WTC11 (cell line): ENCODE measurements around the gene APLN. TPM values are rescaled to one million over a fixed set of nuclear protein-coding genes. Genes with fewer than 3 reads are reported as not detected.

Experiments
- ATAC-seq: fragments of 200-7000 bp; cut with Tn5 transposase; 2 replicates; pipeline ENCODE4 v1.10.0; 2021; ENCODE audit warnings: mild to moderate bottlenecking, moderate library complexity
- CTCF ChIA-PET: fragments of 300-600 bp; sonication (Branson Sonifier 250); formaldehyde crosslinking; loops from one replicate; lab custom pipeline; 2021; ENCODE audit warnings: antibody characterized with exemption; lab: Charles Lee
- POLR2A ChIA-PET: fragments of 350-600 bp; sonication (Branson Sonifier 250); formaldehyde crosslinking; loops from one replicate; lab custom pipeline; 2021; ENCODE audit warnings: antibody characterized with exemption; lab: Charles Lee
- DNase-seq: peaks from one replicate; pipeline ENCODE4 v3.0.0; 2021; ENCODE audit warnings: low spot score
- H3K27ac Mint-ChIP-seq: 2 replicates; pipeline ENCODE4 v1.8.0; 2021; ENCODE audit warnings: mixed read lengths
- H3K27me3 Mint-ChIP-seq: 2 replicates; pipeline ENCODE4 v1.8.0; 2021; ENCODE audit warnings: low read depth, mild to moderate bottlenecking, moderate library complexity, mixed read lengths
- H3K36me3 Mint-ChIP-seq: 2 replicates; pipeline ENCODE4 v1.8.0; 2021; ENCODE audit warnings: mixed read lengths
- H3K4me1 Mint-ChIP-seq: 2 replicates; pipeline ENCODE4 v1.8.0; 2022; ENCODE audit warnings: mixed read lengths
- H3K4me3 Mint-ChIP-seq: 2 replicates; pipeline ENCODE4 v1.8.0; 2021; ENCODE audit warnings: mild to moderate bottlenecking, moderate library complexity, mixed read lengths
- H3K9me3 Mint-ChIP-seq: 2 replicates; pipeline ENCODE4 v1.8.0; 2021; ENCODE audit warnings: mixed read lengths
- ATF2 ChIP-seq: sonication (generic); formaldehyde crosslinking; IDR thresholded peaks from 2 replicates; pipeline ENCODE4 v1.8.1; 2022; ENCODE audit warnings: low read depth, missing genetic modification reagents, borderline replicate concordance
- CTCF ChIP-seq: fragments of 200-600 bp; IDR thresholded peaks from 2 replicates; pipeline ENCODE4 v1.8.0; 2022; ENCODE audit warnings: antibody characterized with exemption
- E2F4 ChIP-seq: sonication (generic); formaldehyde crosslinking; IDR thresholded peaks from 2 replicates; pipeline ENCODE4 v1.8.1; 2022; ENCODE audit warnings: low read depth, mild to moderate bottlenecking, moderate library complexity, missing genetic modification reagents, borderline replicate concordance
- EMX1 ChIP-seq: fragments of 250-450 bp; sonication (Bioruptor Pico); IDR thresholded peaks from 2 replicates; pipeline ENCODE4 v1.8.0; 2021; ENCODE audit warnings: mild to moderate bottlenecking
- ESRRA ChIP-seq: sonication (generic); formaldehyde crosslinking; IDR thresholded peaks from 2 replicates; pipeline ENCODE4 v1.8.1; 2022; ENCODE audit warnings: mild to moderate bottlenecking, missing genetic modification reagents, borderline replicate concordance
- FOXP1 ChIP-seq: sonication (generic); formaldehyde crosslinking; IDR thresholded peaks from 2 replicates; pipeline ENCODE4 v1.8.0; 2022; ENCODE audit warnings: missing genetic modification reagents, mild to moderate bottlenecking, moderate library complexity, borderline replicate concordance
- GABPB1 ChIP-seq: sonication (generic); formaldehyde crosslinking; IDR thresholded peaks from 2 replicates; pipeline ENCODE4 v1.8.1; 2023; ENCODE audit warnings: mild to moderate bottlenecking, missing genetic modification reagents
- GRHL2 ChIP-seq: fragments of 250-450 bp; sonication (Bioruptor Pico); IDR thresholded peaks from 2 replicates; pipeline ENCODE4 v1.8.0; 2022; ENCODE audit warnings: mild to moderate bottlenecking, moderate library complexity; ENCODE audit not compliant: insufficient replicate concordance, severe bottlenecking
- GTF2I ChIP-seq: fragments of 250-450 bp; sonication (Bioruptor Pico); conservative IDR thresholded peaks from 2 replicates; pipeline ENCODE4 v1.4.0; 2021; ENCODE audit warnings: mild to moderate bottlenecking
- IRF1 ChIP-seq: sonication (generic); formaldehyde crosslinking; IDR thresholded peaks from 2 replicates; pipeline ENCODE4 v1.8.0; 2023; ENCODE audit warnings: missing genetic modification reagents
- JUN ChIP-seq: sonication (generic); formaldehyde crosslinking; IDR thresholded peaks from 2 replicates; pipeline ENCODE4 v1.8.0; 2023; ENCODE audit warnings: mild to moderate bottlenecking, missing genetic modification reagents
- KAT7 ChIP-seq: sonication (generic); formaldehyde crosslinking; IDR thresholded peaks from 2 replicates; pipeline ENCODE4 v1.8.1; 2023; ENCODE audit warnings: missing genetic modification reagents, mild to moderate bottlenecking, borderline replicate concordance
- NR2C2 ChIP-seq: sonication (generic); formaldehyde crosslinking; IDR thresholded peaks from 2 replicates; pipeline ENCODE4 v1.8.0; 2022; ENCODE audit warnings: mild to moderate bottlenecking, missing genetic modification reagents
- OVOL2 ChIP-seq: fragments of 250-450 bp; sonication (Bioruptor Pico); IDR thresholded peaks from 2 replicates; pipeline ENCODE4 v1.9.0; 2021; ENCODE audit warnings: mild to moderate bottlenecking, borderline replicate concordance
- PRDM15 ChIP-seq: sonication (generic); formaldehyde crosslinking; IDR thresholded peaks from 2 replicates; pipeline ENCODE4 v1.8.0; 2022; ENCODE audit warnings: missing genetic modification reagents
- TP53 ChIP-seq: sonication (generic); formaldehyde crosslinking; IDR thresholded peaks from 2 replicates; pipeline ENCODE4 v1.8.1; 2023; ENCODE audit warnings: mild to moderate bottlenecking, missing genetic modification reagents
- USF1 ChIP-seq: sonication (generic); formaldehyde crosslinking; IDR thresholded peaks from 2 replicates; pipeline ENCODE4 v1.8.0; 2022; ENCODE audit warnings: mild to moderate bottlenecking, missing genetic modification reagents
- ZNF263 ChIP-seq: sonication (generic); formaldehyde crosslinking; IDR thresholded peaks from 2 replicates; pipeline ENCODE4 v1.8.1; 2022; ENCODE audit warnings: low read depth, mild to moderate bottlenecking, moderate library complexity, missing genetic modification reagents
- ZNF317 ChIP-seq: sonication (generic); formaldehyde crosslinking; IDR thresholded peaks from 2 replicates; pipeline ENCODE4 v1.8.1; 2023; ENCODE audit warnings: low read depth, mild to moderate bottlenecking, moderate library complexity, missing genetic modification reagents, borderline replicate concordance
- total RNA-seq: library from RNA; stranded (reverse); gene quantifications from 3 replicates; pipeline ENCODE4 v1.2.3, GENCODE V29; 2021
- TF ChIP-seq, protein P1 (sequence below): sonication (generic); formaldehyde crosslinking; conservative IDR thresholded peaks from 2 replicates; pipeline ENCODE4 v1.8.1; 2022; ENCODE audit warnings: mild to moderate bottlenecking, missing genetic modification reagents
- TF ChIP-seq, protein P2 (sequence below): fragments of 250-450 bp; sonication (Bioruptor Pico); IDR thresholded peaks from 2 replicates; pipeline ENCODE4 v1.9.0; 2021; ENCODE audit warnings: mild to moderate bottlenecking

Gene APLN
- total RNA-seq, 1 experiment from 2014 or later = 4.2 TPM

DNA sequence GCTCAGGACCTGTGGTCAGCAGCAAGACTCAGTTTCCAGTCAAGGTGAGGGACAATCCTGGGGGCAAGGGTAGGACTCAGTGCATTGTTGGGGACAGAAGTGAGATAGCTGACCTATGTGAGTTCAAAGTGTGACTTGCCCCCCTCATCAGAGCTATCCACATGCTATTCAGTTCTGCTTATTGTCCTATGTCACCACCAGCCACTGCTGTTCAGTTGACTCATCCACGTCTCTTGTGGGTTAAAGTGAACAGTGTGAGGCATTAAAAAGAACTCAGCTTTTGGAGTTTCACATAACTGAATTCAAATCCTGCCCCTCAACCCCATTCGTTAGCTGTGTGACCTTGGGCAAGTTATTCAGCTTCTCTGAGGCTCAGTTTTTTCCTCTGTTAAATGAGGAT lies 4.4 kb upstream of the APLN start (continued):
- TF ChIP-seq E2F4 (CRISPR knock-in tag) (no peak), TP53 (CRISPR knock-in tag) (no peak), FOXP1 (CRISPR knock-in tag) (no peak), CTCF (no peak), USF1 (no peak)

DNA sequence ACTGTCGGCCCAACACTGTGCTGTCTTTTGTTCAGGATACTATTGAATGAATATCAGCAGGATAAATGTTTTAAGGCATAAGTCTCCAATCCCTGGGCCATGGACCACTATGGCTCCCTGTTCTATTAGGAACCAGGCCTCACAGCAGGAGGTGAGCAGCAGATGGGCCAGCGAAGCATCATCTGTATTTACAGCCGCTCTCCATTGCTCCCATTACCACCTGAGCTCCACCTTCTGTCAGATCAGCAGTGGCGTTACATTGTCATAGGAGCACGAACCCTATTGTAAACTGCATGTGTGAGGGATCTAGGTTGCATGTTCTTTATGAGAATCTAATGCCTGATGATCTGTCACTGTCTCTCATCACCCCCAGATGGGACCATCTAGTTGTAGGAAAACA lies 3.7 kb upstream of the APLN start:
- no peak overlapping the region for H3K27ac Mint-ChIP-seq
- TF ChIP-seq, protein P1, sequence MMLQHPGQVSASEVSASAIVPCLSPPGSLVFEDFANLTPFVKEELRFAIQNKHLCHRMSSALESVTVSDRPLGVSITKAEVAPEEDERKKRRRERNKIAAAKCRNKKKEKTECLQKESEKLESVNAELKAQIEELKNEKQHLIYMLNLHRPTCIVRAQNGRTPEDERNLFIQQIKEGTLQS (CRISPR knock-in tag) = no peak
- TF ChIP-seq OVOL2 (CRISPR knock-in tag) = no peak
- TF ChIP-seq ZNF263 (CRISPR knock-in tag) = no peak
- TF ChIP-seq EMX1 (CRISPR knock-in tag) = no peak
- TF ChIP-seq IRF1 = no peak
- TF ChIP-seq, protein P2, sequence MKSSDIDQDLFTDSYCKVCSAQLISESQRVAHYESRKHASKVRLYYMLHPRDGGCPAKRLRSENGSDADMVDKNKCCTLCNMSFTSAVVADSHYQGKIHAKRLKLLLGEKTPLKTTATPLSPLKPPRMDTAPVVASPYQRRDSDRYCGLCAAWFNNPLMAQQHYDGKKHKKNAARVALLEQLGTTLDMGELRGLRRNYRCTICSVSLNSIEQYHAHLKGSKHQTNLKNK = no peak
- TF ChIP-seq, all 79 proteins: peak for 0
- Mint-ChIP-seq H3K4me1 (peaks cover 20% of the 10 kb centered on the region), H3K9me3 (peaks cover 3% of the 10 kb centered on the region; the same call in 1 of the 2 replicates), H3K4me3 (no peak overlapping the region), H3K27me3 (peaks cover 23% of the 10 kb centered on the region), H3K36me3 (no peaks in the 10 kb centered on the region; the same call in 1 of the 2 replicates)
- CTCF ChIA-PET = no interaction called here
- POLR2A ChIA-PET = no interaction called here
- DNase-seq (no peak), ATAC-seq (no peak)

- Mint-ChIP-seq H3K9me3 (peaks cover 3% of the 10 kb centered on the region; the same call in 1 of the 2 replicates), H3K36me3 (no peaks in the 10 kb centered on the region; the same call in 1 of the 2 replicates), H3K4me3 (peak overlapping the region; percentile 64), H3K4me1 (peaks cover 23% of the 10 kb centered on the region), H3K27me3 (peaks cover 50% of the 10 kb centered on the region), H3K27ac (no peak overlapping the region)
- DNase-seq (peak; percentile 29), ATAC-seq (peak; percentile 68)
- ChIA-PET POLR2A (no interaction called here), CTCF (interaction anchor here (0.7 to 2.9 kb wide), 10 partner anchors 17 to 90 kb away, joined by 3 to 30 read pairs (median 5); partner anchors contain the start of gene XPNPEP2)
- no peak for TF ChIP-seq GABPB1 (CRISPR knock-in tag)
- TF ChIP-seq USF1 = no peak
- TF ChIP-seq GRHL2 = no peak
- TF ChIP-seq ZNF263 (CRISPR knock-in tag) = no peak
- TF ChIP-seq ZNF317 (CRISPR knock-in tag) = no peak
- no peak for TF ChIP-seq GTF2I
- TF ChIP-seq JUN (CRISPR knock-in tag) = no peak
- no peak for TF ChIP-seq PRDM15 (CRISPR knock-in tag)
- no peak for TF ChIP-seq ATF2
- TF ChIP-seq ESRRA (CRISPR knock-in tag) = no peak
- TF ChIP-seq KAT7 (CRISPR knock-in tag) = no peak
- no peak for TF ChIP-seq NR2C2
Measured at GRCh38 chrX:129655547-129656249, 942 bp upstream of the APLN start.
